HG03108 (cell line): ENCODE data around the gene TTI1.

Experiments used
- ATAC-seq: cut with Tn5 transposase; IDR thresholded peaks from one replicate; pipeline ENCODE4 v1.9.1; 2021; ENCODE audit warnings: moderate library complexity; ENCODE audit not compliant: unreplicated experiment

TTI1 gene

GRCh38 chr20:37989601-37990295, 43.5 kb downstream of the TTI1 start:
- ATAC-seq = no peak

GRCh38 chr20:37988306-37988954, 44.8 kb downstream of the TTI1 start:
- no peak for ATAC-seq

GRCh38 chr20:37987602-37988290, 45.5 kb downstream of the TTI1 start:
- no peak for ATAC-seq

- ATAC-seq = no peak
Observed at GRCh38 chr20:37986873-37987601, 46.2 kb downstream of the TTI1 start.

GRCh38 chr20:37986044-37986858, 47.0 kb downstream of the TTI1 start:
- ATAC-seq = no peak

GRCh38 chr20:37984018-37984785, 49.1 kb downstream of the TTI1 start:
- ATAC-seq = no peak

GRCh38 chr20:37983286-37983685, 50.0 kb downstream of the TTI1 start:
- ATAC-seq = no peak

GRCh38 chr20:37981568-37981967, 51.7 kb downstream of the TTI1 start:
- no peak for ATAC-seq

- no peak for ATAC-seq
Observed at GRCh38 chr20:37980876-37981275, 52.4 kb downstream of the TTI1 start.

- ATAC-seq = no peak
Observed at GRCh38 chr20:37980383-37980782, 52.9 kb downstream of the TTI1 start.

- ATAC-seq = no peak
Observed at GRCh38 chr20:37979021-37979985, 54.0 kb downstream of the TTI1 start.

GRCh38 chr20:37977786-37978185, 55.5 kb downstream of the TTI1 start:
- no peak for ATAC-seq

- no peak for ATAC-seq
Observed at GRCh38 chr20:37977338-37977737, 55.9 kb downstream of the TTI1 start.

- ATAC-seq = no peak
Observed at GRCh38 chr20:37976887-37977286, 56.4 kb downstream of the TTI1 start.

- no peak for ATAC-seq
Observed at GRCh38 chr20:37973059-37973910, 60.0 kb downstream of the TTI1 start.

- ATAC-seq = no peak
Observed at GRCh38 chr20:37972256-37973058, 60.8 kb downstream of the TTI1 start.

GRCh38 chr20:37971561-37972127, 61.6 kb downstream of the TTI1 start:
- no peak for ATAC-seq
